Mucosa of stomach (tissue), 1 donor: ENCODE measurements around the gene CST9.

Source experiments
- H3K27me3 ChIP-seq: one replicate; pipeline ENCODE4 v1.7.0; 2013; ENCODE audit warnings: mild to moderate bottlenecking, low read length; ENCODE audit not compliant: control insufficient read depth, insufficient read depth
- H3K36me3 ChIP-seq: one replicate; pipeline ENCODE4 v1.7.0; 2013; ENCODE audit warnings: low read length; ENCODE audit not compliant: control insufficient read depth, insufficient read depth
- H3K4me1 ChIP-seq: one replicate; pipeline ENCODE4 v1.7.0; 2013; ENCODE audit warnings: mild to moderate bottlenecking, low read length; ENCODE audit not compliant: control insufficient read depth, insufficient read depth
- H3K4me3 ChIP-seq: one replicate; pipeline ENCODE4 v1.7.0; 2013; ENCODE audit warnings: low read length
- H3K9ac ChIP-seq: one replicate; pipeline ENCODE4 v1.7.0; 2013; ENCODE audit warnings: mild to moderate bottlenecking, low read length, moderate library complexity
- H3K9me3 ChIP-seq: one replicate; pipeline ENCODE4 v1.7.0; 2013; ENCODE audit warnings: mild to moderate bottlenecking, low read length, moderate library complexity; ENCODE audit not compliant: control insufficient read depth
- donor health status: Pancreatic carcinoma.

Gene CST9

GRCh38 chr20:23608251-23608846 is 2.6 kb upstream of the CST9 start:
- peaks cover 3% of the 10 kb centered on the region for H3K27me3 ChIP-seq
- H3K4me3 ChIP-seq, result no peak overlapping the region
- no peaks in the 10 kb centered on the region for H3K36me3 ChIP-seq
- no peaks in the 10 kb centered on the region for H3K9me3 ChIP-seq
- H3K4me1 ChIP-seq, result no peaks in the 10 kb centered on the region
- H3K9ac ChIP-seq, result no peak overlapping the region

GRCh38 chr20:23607497-23608245 is 2.0 kb upstream of the CST9 start:
- no peaks in the 10 kb centered on the region for H3K4me1 ChIP-seq
- no peaks in the 10 kb centered on the region for H3K9me3 ChIP-seq
- no peaks in the 10 kb centered on the region for H3K36me3 ChIP-seq
- no peak overlapping the region for H3K4me3 ChIP-seq
- H3K9ac ChIP-seq, result no peak overlapping the region
- peaks cover 3% of the 10 kb centered on the region for H3K27me3 ChIP-seq

DNA sequence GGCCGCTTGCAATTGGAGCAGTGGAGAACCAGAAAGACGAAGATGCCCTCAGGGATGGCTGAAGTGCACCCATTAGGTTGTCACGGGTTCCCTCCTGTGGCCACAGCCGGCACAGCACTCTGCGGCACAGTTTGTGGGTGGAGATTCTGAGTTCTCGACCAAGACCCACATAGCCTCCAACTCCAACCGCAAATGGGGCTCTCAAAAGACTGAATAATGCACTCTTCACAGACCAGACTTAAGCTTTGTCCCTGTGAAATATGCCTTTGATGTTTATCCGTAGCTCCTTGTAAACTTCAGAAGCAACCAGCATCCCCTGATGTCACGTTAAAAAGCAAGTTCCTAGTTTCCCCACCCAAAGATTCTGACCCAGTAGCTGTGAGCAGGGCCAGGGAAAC is 934 bp upstream of the CST9 start:
- no peak overlapping the region for H3K9ac ChIP-seq
- no peaks in the 10 kb centered on the region for H3K36me3 ChIP-seq

DNA sequence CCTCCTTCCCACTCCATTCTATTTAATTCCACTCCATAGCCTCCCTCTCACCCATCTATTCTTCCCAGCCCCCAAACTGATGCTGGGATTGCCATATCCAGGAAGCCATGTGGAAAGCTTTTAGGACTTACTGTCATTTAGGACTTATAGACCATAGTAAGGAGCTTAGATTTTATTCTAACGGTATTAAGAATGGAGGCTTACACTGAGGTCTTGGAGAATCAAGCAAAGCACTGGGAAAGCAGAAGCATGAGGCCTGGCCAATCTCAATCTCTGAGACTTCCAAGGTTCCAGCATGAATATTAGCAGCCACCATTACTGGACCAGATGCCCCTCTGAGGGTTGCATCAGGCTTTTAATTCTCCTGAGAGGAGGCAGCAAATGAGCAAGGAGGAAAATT is 1.4 kb downstream of the CST9 start:
- Histone ChIP-seq H3K4me1 (no peaks in the 10 kb centered on the region), H3K9me3 (no peaks in the 10 kb centered on the region), H3K27me3 (no peaks in the 10 kb centered on the region), H3K9ac (no peak overlapping the region), H3K4me3 (no peak overlapping the region), H3K36me3 (no peaks in the 10 kb centered on the region)

More for the DNA sequence above, 934 bp upstream of the CST9 start:
- H3K4me3 ChIP-seq, result no peak overlapping the region
- H3K4me1 ChIP-seq, result no peaks in the 10 kb centered on the region
- H3K27me3 ChIP-seq, result peaks cover 3% of the 10 kb centered on the region
- H3K9me3 ChIP-seq, result no peaks in the 10 kb centered on the region

DNA sequence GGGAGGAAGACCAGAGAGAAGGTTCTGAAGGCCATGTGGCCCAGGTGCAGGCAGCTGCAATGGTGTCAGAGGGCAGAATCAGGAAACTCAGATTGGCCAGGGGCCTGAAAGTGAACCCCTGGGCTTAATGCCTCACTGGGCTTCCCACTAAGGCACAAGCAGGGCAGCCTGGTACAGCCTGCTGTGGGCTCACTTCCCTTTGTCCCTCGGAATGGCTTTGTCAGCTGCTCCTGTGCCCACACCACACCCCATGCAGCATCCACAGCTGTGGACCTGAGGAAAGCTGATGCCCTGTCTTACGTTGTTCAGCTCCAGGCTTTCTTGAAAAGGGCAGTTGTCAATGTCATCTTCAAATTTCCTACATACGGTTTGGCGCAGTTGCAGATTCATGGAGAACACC is 2.4 kb downstream of the CST9 start:
- no peak overlapping the region for H3K9ac ChIP-seq
- no peaks in the 10 kb centered on the region for H3K9me3 ChIP-seq
- no peaks in the 10 kb centered on the region for H3K36me3 ChIP-seq
- H3K4me1 ChIP-seq, result no peaks in the 10 kb centered on the region
- no peaks in the 10 kb centered on the region for H3K27me3 ChIP-seq
- no peak overlapping the region for H3K4me3 ChIP-seq

GRCh38 chr20:23602699-23603098 is 3.0 kb downstream of the CST9 start:
- no peaks in the 10 kb centered on the region for H3K9me3 ChIP-seq
- H3K36me3 ChIP-seq, result no peaks in the 10 kb centered on the region
- H3K4me3 ChIP-seq, result no peak overlapping the region
- no peaks in the 10 kb centered on the region for H3K4me1 ChIP-seq
- H3K9ac ChIP-seq, result no peak overlapping the region
- H3K27me3 ChIP-seq, result no peaks in the 10 kb centered on the region

DNA sequence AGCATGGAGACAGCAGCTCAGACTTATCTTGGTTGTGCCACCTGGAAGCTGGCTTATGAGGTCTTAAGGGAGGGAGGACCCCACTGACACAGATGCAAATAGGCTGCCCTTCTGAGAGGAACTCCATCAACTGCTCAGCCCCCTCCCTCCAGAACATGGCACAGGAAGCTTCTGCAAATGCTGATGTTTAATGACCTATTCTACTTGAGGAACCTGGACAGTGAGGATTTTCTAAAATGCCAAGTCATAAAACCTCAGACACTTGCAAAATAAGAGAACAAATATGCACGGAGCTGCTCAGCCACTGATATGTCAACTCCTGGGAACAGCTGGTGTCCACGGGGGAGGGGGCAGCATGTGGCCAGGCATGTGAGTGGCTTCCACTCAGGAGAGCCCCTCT is 3.5 kb downstream of the CST9 start:
- Histone ChIP-seq H3K9ac (no peak overlapping the region), H3K4me1 (no peaks in the 10 kb centered on the region), H3K27me3 (no peaks in the 10 kb centered on the region), H3K9me3 (no peaks in the 10 kb centered on the region), H3K4me3 (no peak overlapping the region), H3K36me3 (no peaks in the 10 kb centered on the region)

GRCh38 chr20:23601715-23602114 is 4.0 kb downstream of the CST9 start:
- H3K4me1 ChIP-seq, result no peaks in the 10 kb centered on the region
- H3K36me3 ChIP-seq, result no peaks in the 10 kb centered on the region
- H3K9ac ChIP-seq, result no peak overlapping the region
- no peak overlapping the region for H3K4me3 ChIP-seq
- H3K27me3 ChIP-seq, result no peaks in the 10 kb centered on the region
- no peaks in the 10 kb centered on the region for H3K9me3 ChIP-seq

DNA sequence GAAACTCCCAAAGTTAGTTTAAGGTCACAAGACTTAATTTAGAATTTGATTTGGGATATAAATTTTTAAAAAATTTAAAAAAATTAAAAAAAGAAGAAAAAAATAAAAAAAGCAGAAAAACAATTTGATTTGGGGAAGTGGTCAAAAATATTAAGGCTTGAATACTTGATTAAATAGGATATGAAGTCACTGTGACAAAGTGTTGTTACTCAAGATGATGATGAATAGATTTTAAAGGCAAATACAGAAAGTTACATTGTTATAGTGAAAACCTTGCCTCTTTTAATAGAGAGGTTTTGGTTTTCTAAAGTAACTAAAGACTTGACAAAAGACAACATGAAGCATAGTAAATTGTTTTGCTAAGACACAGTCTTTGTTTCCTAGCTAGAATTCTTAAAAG is 7.2 kb downstream of the CST9 start:
- Histone ChIP-seq H3K9me3 (no peaks in the 10 kb centered on the region), H3K4me1 (no peaks in the 10 kb centered on the region), H3K36me3 (no peaks in the 10 kb centered on the region), H3K27me3 (no peaks in the 10 kb centered on the region), H3K4me3 (no peak overlapping the region), H3K9ac (no peak overlapping the region)

DNA sequence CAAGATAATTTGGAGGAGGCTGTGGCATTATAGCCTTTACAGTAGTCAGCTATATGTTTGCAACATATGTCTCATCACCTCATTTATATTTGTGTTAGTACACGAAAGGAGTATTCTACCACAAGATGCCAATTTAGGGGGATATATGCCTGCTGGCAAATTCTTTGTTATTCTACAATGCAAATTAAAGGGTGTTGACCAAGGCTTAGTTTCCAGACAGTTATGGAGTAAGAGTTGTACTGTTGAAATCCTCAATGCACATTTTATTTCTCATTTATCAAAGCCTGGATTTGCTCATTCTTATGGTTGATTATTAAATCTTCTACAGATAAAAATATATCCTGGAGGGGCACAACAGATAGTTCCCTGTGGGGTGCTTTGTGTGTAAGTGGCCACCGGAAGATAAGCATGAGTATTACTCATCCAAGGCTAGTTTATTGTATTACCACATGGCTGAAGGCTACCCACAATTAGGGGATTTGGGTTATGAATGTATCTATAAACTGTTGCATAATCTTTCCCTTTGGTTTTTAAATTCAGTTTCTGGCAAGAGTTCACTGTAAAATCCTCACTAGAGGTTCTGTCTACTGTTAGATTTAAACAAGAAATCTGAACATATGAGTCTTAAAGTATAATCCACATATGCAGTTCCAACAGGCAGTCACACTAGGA is 9.0 kb downstream of the CST9 start:
- H3K4me1 ChIP-seq, result no peaks in the 10 kb centered on the region
- no peaks in the 10 kb centered on the region for H3K36me3 ChIP-seq
- no peak overlapping the region for H3K9ac ChIP-seq
- H3K9me3 ChIP-seq, result no peaks in the 10 kb centered on the region
- H3K4me3 ChIP-seq, result no peak overlapping the region
- no peaks in the 10 kb centered on the region for H3K27me3 ChIP-seq

- no peaks in the 10 kb centered on the region for H3K27me3 ChIP-seq
- H3K4me1 ChIP-seq, result no peaks in the 10 kb centered on the region
- H3K4me3 ChIP-seq, result no peak overlapping the region
- no peaks in the 10 kb centered on the region for H3K9me3 ChIP-seq
- no peak overlapping the region for H3K9ac ChIP-seq
- H3K36me3 ChIP-seq, result no peaks in the 10 kb centered on the region
Observed at GRCh38 chr20:23595941-23596340, 9.8 kb downstream of the CST9 start.
